Adrenal gland (tissue), 5 donors: Measurements from ENCODE around the gene TNFAIP3.

Experiments
- CTCF ChIP-seq, 6 experiments: fragments of 450-650 bp in 4 of 6; fragments of 200-600 bp in 2 of 6; sonication (generic) in 1 of 6; IDR thresholded peaks; 1 replicate in 5 of 6; 2 replicates in 1 of 6; pipeline versions ENCODE4 v1.5.1 to v1.8.0; 2016 to 2021; ENCODE audit warnings: antibody characterized with exemption in 6 of 6, mild to moderate bottlenecking in 2 of 6, moderate library complexity in 1 of 6
- POLR2A ChIP-seq, 2 donors: fragments of 450-650 bp; IDR thresholded peaks; one replicate each; pipeline ENCODE4 v1.6.1; 2017; ENCODE audit warnings: antibody characterized with exemption in 2 of 2, mild to moderate bottlenecking in 2 of 2, moderate library complexity in 1 of 2
- donor health status: DM: no; HTN: no; CAD: no.

- TF ChIP-seq CTCF (IDR thresholded peaks at IDR 0.05) (no peak), POLR2A (IDR thresholded peaks at IDR 0.05) (no peak)
These were observed 16.1 kb upstream of the TNFAIP3 start for GRCh38 chr6:137850816-137851602.
